Upper lobe of right lung (tissue), 1 donor: ENCODE results near the gene ESYT2. TPM values are rescaled to one million over a fixed set of nuclear protein-coding genes. Genes with fewer than 3 reads are reported as not detected.
"Not testable (repeated sequence)": the region's sequence is repeated elsewhere in the genome, so short reads cannot be mapped to it uniquely, and the experiment has no call there.

ENCODE experiments used
- ATAC-seq: fragments of 200-7000 bp; cut with Tn5 transposase; one replicate; pipeline ENCODE4 v1.9.1; 2020; ENCODE audit warnings: mild to moderate bottlenecking, moderate library complexity
- DNase-seq: peaks from one replicate; pipeline ENCODE4 v3.0.0-alpha.2; 2020
- H3K27ac ChIP-seq: fragments of 200-600 bp; one replicate; pipeline ENCODE4 v1.8.0; 2022
- H3K27me3 ChIP-seq: fragments of 200-600 bp; one replicate; pipeline ENCODE4 v1.8.0; 2022; ENCODE audit warnings: mild to moderate bottlenecking
- H3K36me3 ChIP-seq: fragments of 200-600 bp; one replicate; pipeline ENCODE4 v1.8.0; 2022
- H3K4me1 ChIP-seq: fragments of 200-600 bp; one replicate; pipeline ENCODE4 v1.8.0; 2022
- H3K4me3 ChIP-seq: fragments of 200-600 bp; one replicate; pipeline ENCODE4 v1.8.0; 2022; ENCODE audit warnings: mild to moderate bottlenecking
- H3K9me3 ChIP-seq: fragments of 200-600 bp; one replicate; pipeline ENCODE4 v1.8.0; 2022
- CTCF ChIP-seq: fragments of 200-600 bp; IDR thresholded peaks from one replicate; pipeline ENCODE4 v1.8.0; 2022; ENCODE audit warnings: antibody characterized with exemption
- intact Hi-C: fragments of 100-400 bp; cut with DNase I; formaldehyde crosslinking; loops from one replicate; pipeline ENCODE4 v1.11.0; 2022
- long read RNA-seq: library from polyadenylated mRNA; unstranded; transcript quantifications from one replicate; pipeline ENCODE4 v2.0.0, GENCODE V29; 2021
- total RNA-seq: library from RNA; stranded (reverse); fragmentation: NEBNext Ultra II Directional; extraction: Animal tissue kit (Norgen Biotek cat#: 25700); gene quantifications from one replicate; pipeline ENCODE4 v1.2.1, GENCODE V29; 2021
- donor health status: DM: no; HTN: yes; CAD: no; lungs with severe emphysema.

The ESYT2 gene
- 63.1 TPM for total RNA-seq
- long read RNA-seq, full-length matches to known transcripts = 106 of 126 reads
- long read RNA-seq, partial matches to known transcripts = 3 of 126 reads
- long read RNA-seq, other reads (novel, unspliced or antisense) = 17 of 126 reads

GRCh38 chr7:158829342-158830210 is at the start of gene ESYT2:
Gene ESYT2, minus strand, starts transcription at chr7:158829509. Its CDS starts 91 bp downstream, at chr7:158829418.
- Histone ChIP-seq H3K9me3 (no peaks in the 10 kb centered on the region), H3K36me3 (no peaks in the 10 kb centered on the region), H3K27ac (peak within 1 kb of the TSS; percentile 99), H3K4me1 (peaks cover 2% of the 10 kb centered on the region), H3K4me3 (peak within 1 kb of the TSS; percentile 94), H3K27me3 (no peaks in the 10 kb centered on the region)
- TF ChIP-seq CTCF = peak; percentile 13
- ATAC-seq (peak; percentile 94), DNase-seq (peak; percentile 100)
- intact Hi-C loops = no loop called here

- intact Hi-C loops, H3K9me3 ChIP-seq, ATAC-seq, H3K4me3 ChIP-seq, H3K27ac ChIP-seq, DNase-seq, H3K4me1 ChIP-seq, H3K27me3 ChIP-seq: not testable (repeated sequence)
- peaks cover 66% of the 10 kb centered on the region for H3K36me3 ChIP-seq
These were observed 49.1 kb upstream of the ESYT2 start for GRCh38 chr7:158878151-158879079.

GRCh38 chr7:158876984-158877383 is 47.7 kb upstream of the ESYT2 start:
- no peak overlapping the region for H3K27ac ChIP-seq
- no peak for DNase-seq

GRCh38 chr7:158869876-158870275 is 40.6 kb upstream of the ESYT2 start:
- Histone ChIP-seq H3K9me3 (no peaks in the 10 kb centered on the region), H3K36me3 (peaks cover 33% of the 10 kb centered on the region), H3K4me1 (no peaks in the 10 kb centered on the region), H3K27me3 (no peaks in the 10 kb centered on the region), H3K4me3 (no peak overlapping the region), H3K27ac (no peak overlapping the region)
- TF ChIP-seq CTCF = no peak
- no peak for DNase-seq
- no peak for ATAC-seq
- intact Hi-C loops = no loop called here

More at GRCh38 chr7:158876984-158877383, 47.7 kb upstream of the ESYT2 start:
- intact Hi-C loops = no loop called here
- no peak for TF ChIP-seq CTCF
- no peak for ATAC-seq
- Histone ChIP-seq H3K36me3 (peaks cover 68% of the 10 kb centered on the region), H3K4me1 (no peaks in the 10 kb centered on the region), H3K27me3 (no peaks in the 10 kb centered on the region), H3K9me3 (no peaks in the 10 kb centered on the region), H3K4me3 (no peak overlapping the region)

- no peaks in the 10 kb centered on the region for H3K9me3 ChIP-seq
- peaks cover 26% of the 10 kb centered on the region for H3K36me3 ChIP-seq
- no peak overlapping the region for H3K4me3 ChIP-seq
- DNase-seq (no peak), ATAC-seq (no peak)
- H3K27ac ChIP-seq = no peak overlapping the region
- no peaks in the 10 kb centered on the region for H3K27me3 ChIP-seq
- no peak for TF ChIP-seq CTCF
- peaks cover 8% of the 10 kb centered on the region for H3K4me1 ChIP-seq
- intact Hi-C loops = no loop called here
These were observed 39.6 kb upstream of the ESYT2 start for GRCh38 chr7:158868764-158869410.
